ENCODE data around the gene VDR. TPM values are rescaled to one million over a fixed set of nuclear protein-coding genes. Genes with fewer than 3 reads are reported as not detected.

Gene VDR
- total RNA-seq, 1 experiment from 2014 or later = 9.5 TPM

GRCh38 chr12:47900131-47901062 is 4.4 kb downstream of the VDR start:
- Histone ChIP-seq H3K9me2 (ENCODE audit: insufficient read depth) (no peaks in the 10 kb centered on the region), H4K20me1 (ENCODE audit: insufficient read depth) (no peaks in the 10 kb centered on the region), H3K79me2 (ENCODE audit: insufficient read depth, low read length) (peaks cover 17% of the 10 kb centered on the region; the same call in 1 of the 2 replicates), H3K4me3 (replicated peaks in 1 of 2; ENCODE audit: low read depth in 1 of 2, low read length in 2 of 2) (no peak overlapping the region), H3K9me3 (ENCODE audit: control insufficient read depth in 1 of 2, insufficient read depth in 1 of 2, low read depth in 1 of 2, low read length in 2 of 2) (no peaks in the 10 kb centered on the region), H3K27ac (ENCODE audit: low read depth, low read length) (no peak overlapping the region), H2AFZ (ENCODE audit: low read depth, low read length, poor library complexity, severe bottlenecking) (no peak overlapping the region), H3K9ac (ENCODE audit: low read length) (no peak overlapping the region), H3K27me3 (ENCODE audit: insufficient read depth, low read length) (no peaks in the 10 kb centered on the region), H3K4me1 (ENCODE audit: control insufficient read depth in 1 of 2, insufficient read depth in 2 of 2, low read length in 2 of 2) (peaks cover 14 to 43% of the 10 kb centered on the region in 2 experiments), H3K4me2 (ENCODE audit: low read length) (no peak overlapping the region), H3K36me3 (ENCODE audit: control insufficient read depth in 1 of 2, insufficient read depth in 2 of 2, low read length in 2 of 2) (no peaks in the 10 kb centered on the region)
- ATAC-seq (peak; percentile 24), DNase-seq (ENCODE audit: low read depth, low spot score) (peak; percentile 29)
- no TSS peak for BruUV-seq (replicated peaks)
- ChIA-PET CTCF (interaction anchor here (1.0 to 2.4 kb wide), 3 partner anchors 49 to 264 kb away, joined by 3 to 17 read pairs (median 8); partner anchors contain the start of gene TMEM106C), RAD21 (ENCODE audit: low non-redundant PET in 1 of 2, low total read pairs in 2 of 2, uncharacterized antibody in 2 of 2, unreplicated experiment in 2 of 2) (interaction anchor here (0.8 to 1.0 kb wide), 2 partner anchors 49 kb away, joined by 3 to 7 read pairs; no protein-coding TSS in a partner anchor), POLR2A (no interaction called here)
- intact Hi-C loops (cut with micrococcal nuclease) = loop anchor here (2.0 to 5.0 kb wide), 2 partner anchors 264 to 287 kb away; no protein-coding TSS in a partner anchor
- TF ChIP-seq RAD21 (IDR thresholded peaks at IDR 0.05; ENCODE audit: low read depth) (peak; percentile 74), CTCF (IDR thresholded peaks at IDR 0.05 in 2 of 3, conservative IDR thresholded peaks at IDR 0.05 in 1 of 3; ENCODE audit: borderline replicate concordance in 1 of 3, insufficient read depth in 1 of 3, low read depth in 2 of 3, low read length in 2 of 3) (peak; percentile 48 to 54 (median 54); a peak in 5 of 6 replicates), ZBTB33 (IDR thresholded peaks at IDR 0.05; ENCODE audit: extremely low read depth, insufficient replicate concordance, low read length) (no peak), CBX3 (IDR thresholded peaks at IDR 0.05; ENCODE audit: low read depth) (no peak), SRF (IDR thresholded peaks at IDR 0.05; ENCODE audit: low read depth) (no peak), FOSL1 (IDR thresholded peaks at IDR 0.05; ENCODE audit: low read depth) (no peak), POLR2AphosphoS5 (IDR thresholded peaks at IDR 0.05; ENCODE audit: low read depth, low read length) (no peak), POLR2A (IDR thresholded peaks at IDR 0.05; ENCODE audit: borderline replicate concordance, extremely low read depth, insufficient read depth, insufficient read length) (no peak), REST (IDR thresholded peaks at IDR 0.05; ENCODE audit: low read depth) (no peak), SIN3A (IDR thresholded peaks at IDR 0.05; ENCODE audit: low read depth) (no peak), YY1 (IDR thresholded peaks at IDR 0.05; ENCODE audit: extremely low read depth, insufficient replicate concordance, low read depth, low read length) (no peak), EZH2phosphoT487 (IDR thresholded peaks at IDR 0.05; ENCODE audit: borderline replicate concordance) (no peak), CEBPB (IDR thresholded peaks at IDR 0.05; ENCODE audit: low read depth) (no peak), ATF3 (IDR thresholded peaks at IDR 0.05) (no peak)

Data from HCT116 (cell line).